ENCODE results near the gene MTREX.

DNA sequence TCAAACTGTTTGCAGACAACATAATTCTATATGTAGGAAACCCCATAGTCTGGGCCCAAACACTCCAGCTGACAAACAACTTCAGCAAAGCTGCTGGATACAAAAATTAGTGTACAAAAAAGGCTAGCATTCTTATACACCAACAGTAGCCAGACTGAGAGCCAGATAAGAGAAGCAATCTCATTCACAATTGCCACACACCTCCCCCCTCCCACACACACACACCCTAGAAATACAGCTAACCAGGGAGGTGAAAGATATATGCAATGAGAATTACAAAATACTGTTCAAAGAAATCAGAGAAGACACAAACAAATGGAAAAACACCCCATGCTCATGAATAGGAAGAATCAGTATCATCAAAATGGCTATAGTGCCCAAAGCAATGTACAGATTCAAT is 9.0 kb downstream of the MTREX start:
- no peak for TF ChIP-seq POLR2AphosphoS5 (IDR thresholded peaks at IDR 0.05; ENCODE audit: low read depth, low read length)
- TF ChIP-seq, protein P1, sequence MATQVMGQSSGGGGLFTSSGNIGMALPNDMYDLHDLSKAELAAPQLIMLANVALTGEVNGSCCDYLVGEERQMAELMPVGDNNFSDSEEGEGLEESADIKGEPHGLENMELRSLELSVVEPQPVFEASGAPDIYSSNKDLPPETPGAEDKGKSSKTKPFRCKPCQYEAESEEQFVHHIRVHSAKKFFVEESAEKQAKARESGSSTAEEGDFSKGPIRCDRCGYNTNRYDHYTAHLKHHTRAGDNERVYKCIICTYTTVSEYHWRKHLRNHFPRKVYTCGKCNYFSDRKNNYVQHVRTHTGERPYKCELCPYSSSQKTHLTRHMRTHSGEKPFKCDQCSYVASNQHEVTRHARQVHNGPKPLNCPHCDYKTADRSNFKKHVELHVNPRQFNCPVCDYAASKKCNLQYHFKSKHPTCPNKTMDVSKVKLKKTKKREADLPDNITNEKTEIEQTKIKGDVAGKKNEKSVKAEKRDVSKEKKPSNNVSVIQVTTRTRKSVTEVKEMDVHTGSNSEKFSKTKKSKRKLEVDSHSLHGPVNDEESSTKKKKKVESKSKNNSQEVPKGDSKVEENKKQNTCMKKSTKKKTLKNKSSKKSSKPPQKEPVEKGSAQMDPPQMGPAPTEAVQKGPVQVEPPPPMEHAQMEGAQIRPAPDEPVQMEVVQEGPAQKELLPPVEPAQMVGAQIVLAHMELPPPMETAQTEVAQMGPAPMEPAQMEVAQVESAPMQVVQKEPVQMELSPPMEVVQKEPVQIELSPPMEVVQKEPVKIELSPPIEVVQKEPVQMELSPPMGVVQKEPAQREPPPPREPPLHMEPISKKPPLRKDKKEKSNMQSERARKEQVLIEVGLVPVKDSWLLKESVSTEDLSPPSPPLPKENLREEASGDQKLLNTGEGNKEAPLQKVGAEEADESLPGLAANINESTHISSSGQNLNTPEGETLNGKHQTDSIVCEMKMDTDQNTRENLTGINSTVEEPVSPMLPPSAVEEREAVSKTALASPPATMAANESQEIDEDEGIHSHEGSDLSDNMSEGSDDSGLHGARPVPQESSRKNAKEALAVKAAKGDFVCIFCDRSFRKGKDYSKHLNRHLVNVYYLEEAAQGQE (IDR thresholded peaks at IDR 0.05; ENCODE audit: insufficient read depth in 1 of 2, low read depth in 2 of 2, low read length in 2 of 2), result no peak
